Activated naive CD4-positive, alpha-beta T cell treated with anti-CD3 and anti-CD28 coated beads, Interleukin-2, amount 50 U/mL, for 72 hours (primary cell): ENCODE measurements around the gene ZNF341. TPM values are rescaled to one million over a fixed set of nuclear protein-coding genes. Genes with fewer than 3 reads are reported as not detected.
"Not testable (repeated sequence)": the region's sequence is repeated elsewhere in the genome, so short reads cannot be mapped to it uniquely, and the experiment has no call there.

ENCODE experiments used
- ATAC-seq, 2 donors: fragments of 150-1000 bp; cut with Tn5 transposase; 2 replicates each; pipeline ENCODE4 v1.10.0; 2021; ENCODE audit warnings: mild to moderate bottlenecking in 2 of 2, moderate library complexity in 2 of 2
- DNase-seq, 2 donors: peaks; one replicate each; pipeline ENCODE4 v3.0.0; 2021 to 2022; ENCODE audit warnings: low spot score in 2 of 2
- H3K27ac Mint-ChIP-seq, 2 donors: one replicate each; pipeline ENCODE4 v1.8.0; 2022; ENCODE audit warnings: mild to moderate bottlenecking in 2 of 2, mixed read lengths in 2 of 2
- H3K36me3 Mint-ChIP-seq, 2 donors: one replicate each; pipeline ENCODE4 v1.8.0; 2022; ENCODE audit warnings: mixed read lengths in 2 of 2
- H3K9me3 Mint-ChIP-seq, 2 donors: one replicate each; pipeline ENCODE4 v1.8.0; 2022; ENCODE audit warnings: mixed read lengths in 2 of 2
- total RNA-seq, 2 donors: library from RNA; stranded (reverse); gene quantifications; one replicate each; pipeline ENCODE4 v1.2.3, GENCODE V29; 2022

ZNF341 gene
- total RNA-seq, 2 donors from 2014 or later: 6.3 to 7.2 TPM

DNA sequence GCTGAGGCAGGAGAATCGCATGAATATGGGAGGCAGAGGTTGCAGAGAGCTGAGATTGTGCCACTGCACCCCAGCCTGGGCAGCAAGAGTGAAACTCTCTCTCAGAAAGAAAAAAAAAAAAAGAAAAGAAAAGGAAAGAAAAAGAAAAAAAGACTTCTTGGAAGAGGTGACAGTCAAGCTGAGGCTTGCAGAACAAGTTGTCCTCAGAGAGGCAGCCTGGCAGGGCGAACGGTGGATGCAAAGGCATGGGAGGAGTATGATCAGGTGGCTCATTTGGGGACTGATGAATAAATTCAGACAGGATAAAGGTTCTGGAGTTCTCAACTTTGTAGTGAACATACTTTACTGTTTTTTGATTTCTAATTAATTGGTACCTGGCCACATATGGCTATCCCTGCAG is 12.4 kb downstream of the ZNF341 start:
- ATAC-seq: no peak
- H3K9me3 Mint-ChIP-seq: no peaks in the 10 kb centered on the region
- H3K36me3 Mint-ChIP-seq: peaks cover 10 to 16% of the 10 kb centered on the region in 2 donors
- no peak for DNase-seq
- no peak overlapping the region for H3K27ac Mint-ChIP-seq

DNA sequence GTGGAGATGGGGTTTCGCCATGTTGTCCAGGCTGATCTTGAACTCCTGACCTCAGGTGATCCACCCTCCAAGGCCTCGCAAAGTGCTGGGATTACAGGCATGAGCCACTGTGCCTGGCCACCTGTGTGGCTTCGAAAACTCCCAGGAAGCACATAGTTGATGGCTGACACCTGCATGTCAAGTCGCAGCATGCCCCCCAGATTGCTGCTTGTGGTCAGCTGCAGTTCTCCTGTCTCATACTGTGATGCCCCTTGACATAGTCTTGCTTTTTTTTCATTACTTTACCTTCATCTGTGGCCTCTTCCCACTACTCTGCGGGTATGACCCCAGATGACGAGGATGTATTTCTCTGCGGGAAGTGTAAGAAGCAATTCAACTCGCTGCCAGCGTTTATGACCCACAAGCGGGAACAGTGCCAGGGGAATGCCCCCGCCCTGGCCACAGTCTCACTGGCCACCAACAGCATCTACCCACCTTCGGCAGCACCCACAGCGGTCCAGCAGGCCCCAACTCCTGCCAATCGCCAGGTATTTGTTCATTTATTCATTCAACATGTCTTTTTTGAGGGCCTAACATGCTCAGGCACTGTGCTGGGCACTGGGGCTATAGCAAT is 13.1 kb downstream of the ZNF341 start:
- no peak for ATAC-seq

DNA sequence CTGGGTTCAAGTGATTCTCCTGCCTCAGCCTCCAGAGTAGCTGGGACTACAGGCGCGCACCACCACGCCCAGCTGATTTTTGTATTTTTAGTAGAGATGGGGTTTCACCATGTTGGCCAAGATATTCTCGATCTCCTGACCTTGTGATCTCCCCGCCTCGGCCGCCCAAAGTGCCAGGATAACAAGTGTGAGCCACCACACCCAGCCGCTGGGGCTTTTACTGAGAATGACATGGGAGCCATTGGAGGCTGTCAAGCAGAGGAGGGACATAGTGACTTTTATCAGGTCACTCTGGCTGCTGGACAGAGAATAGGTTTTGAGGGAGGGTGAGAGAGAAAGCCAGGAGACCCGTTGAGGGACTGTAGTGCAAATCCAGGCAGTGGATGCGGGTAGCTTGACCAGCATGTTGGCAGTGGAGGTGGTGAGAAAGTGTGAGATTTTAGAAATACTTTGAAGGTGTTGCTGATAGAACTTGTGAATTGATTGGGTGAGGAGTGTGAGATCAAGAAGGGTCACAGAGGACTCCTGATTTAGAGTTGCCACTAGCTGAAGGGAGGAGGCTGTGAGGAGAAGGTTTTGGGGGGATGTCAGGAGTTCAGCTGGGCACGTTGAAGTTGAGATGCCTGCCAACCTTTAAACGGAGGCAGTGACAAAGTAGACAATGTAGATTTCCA is 14.7 kb downstream of the ZNF341 start:
- H3K27ac Mint-ChIP-seq: peak overlapping the region in 1 of 2 donors; percentile 50
- DNase-seq (no peak), ATAC-seq (no peak)

More for the DNA sequence above, 13.1 kb downstream of the ZNF341 start:
- Mint-ChIP-seq H3K27ac (no peak overlapping the region), H3K9me3 (no peaks in the 10 kb centered on the region), H3K36me3 (peaks cover 10 to 16% of the 10 kb centered on the region in 2 donors)
- DNase-seq: no peak

DNA sequence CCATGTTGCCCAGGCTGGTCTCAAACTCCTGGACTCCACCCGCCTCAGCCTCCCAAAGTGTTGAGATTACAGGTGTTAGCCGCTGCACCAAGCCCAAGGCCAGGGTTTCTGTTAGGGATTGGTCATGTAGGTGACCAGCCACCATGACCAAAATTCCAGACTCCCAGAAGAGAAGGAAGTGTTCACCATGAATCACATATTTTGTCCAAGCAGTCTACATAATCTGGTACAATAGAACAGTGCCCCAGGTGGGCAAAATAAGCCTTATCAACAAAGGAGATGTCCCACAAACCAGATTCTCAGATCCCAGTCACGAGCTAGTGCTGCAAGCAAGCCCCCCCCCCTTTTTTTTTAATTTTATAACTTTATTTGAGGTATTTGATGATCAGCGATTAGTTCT is 20.0 kb downstream of the ZNF341 start:
- Mint-ChIP-seq H3K9me3 (no peaks in the 10 kb centered on the region), H3K27ac (no peak overlapping the region), H3K36me3 (peaks cover 11 to 17% of the 10 kb centered on the region in 2 donors)
- DNase-seq: no peak
- no peak for ATAC-seq

More for the DNA sequence above, 14.7 kb downstream of the ZNF341 start:
- Mint-ChIP-seq H3K9me3 (no peaks in the 10 kb centered on the region), H3K36me3 (peaks cover 10 to 16% of the 10 kb centered on the region in 2 donors)

DNA sequence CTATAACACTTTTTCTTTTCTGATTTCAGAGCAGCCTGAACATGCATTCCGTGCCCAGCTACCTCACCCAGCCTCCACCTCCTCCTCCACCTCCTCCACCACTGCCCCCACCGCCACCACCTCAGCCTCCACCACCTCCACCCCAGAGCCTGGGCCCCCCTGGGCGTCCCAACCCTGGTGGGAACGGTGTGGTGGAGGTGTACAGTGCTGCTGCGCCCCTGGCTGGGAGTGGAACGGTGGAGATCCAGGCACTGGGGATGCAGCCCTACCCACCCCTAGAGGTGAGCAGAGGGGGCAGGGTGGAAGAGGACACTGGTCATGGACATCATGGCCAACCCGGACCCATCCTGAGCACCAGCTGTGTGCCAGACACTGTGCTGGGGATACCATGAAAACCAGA is 21.3 kb downstream of the ZNF341 start:
- DNase-seq (no peak), ATAC-seq (no peak)
- Mint-ChIP-seq H3K9me3 (peaks cover 0 to 5% of the 10 kb centered on the region in 2 donors), H3K27ac (no peak overlapping the region), H3K36me3 (peaks cover 22 to 30% of the 10 kb centered on the region in 2 donors)

DNA sequence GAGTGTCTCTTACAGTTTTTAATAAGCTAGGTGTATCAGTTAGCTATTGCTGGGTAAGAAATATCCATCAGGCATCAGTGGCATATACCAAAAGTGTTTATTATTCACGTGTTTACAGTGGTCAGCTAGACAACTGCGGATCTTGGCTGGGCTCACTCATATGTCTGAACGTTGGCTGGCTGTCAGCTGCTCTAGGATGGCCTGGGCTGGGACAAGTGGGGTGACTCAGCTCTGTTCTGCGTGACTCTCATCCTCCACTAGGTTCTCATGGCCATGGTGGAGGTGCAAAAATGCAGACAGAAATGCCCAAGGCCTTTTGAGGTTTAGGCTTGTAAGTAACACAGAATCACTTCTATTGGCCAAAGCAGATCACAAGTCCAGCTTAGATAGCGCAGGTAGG is 22.0 kb downstream of the ZNF341 start:
- Mint-ChIP-seq H3K36me3 (peaks cover 18 to 26% of the 10 kb centered on the region in 2 donors), H3K9me3 (peaks cover 0 to 5% of the 10 kb centered on the region in 2 donors), H3K27ac (no peak overlapping the region)
- DNase-seq: no peak
- ATAC-seq: no peak

DNA sequence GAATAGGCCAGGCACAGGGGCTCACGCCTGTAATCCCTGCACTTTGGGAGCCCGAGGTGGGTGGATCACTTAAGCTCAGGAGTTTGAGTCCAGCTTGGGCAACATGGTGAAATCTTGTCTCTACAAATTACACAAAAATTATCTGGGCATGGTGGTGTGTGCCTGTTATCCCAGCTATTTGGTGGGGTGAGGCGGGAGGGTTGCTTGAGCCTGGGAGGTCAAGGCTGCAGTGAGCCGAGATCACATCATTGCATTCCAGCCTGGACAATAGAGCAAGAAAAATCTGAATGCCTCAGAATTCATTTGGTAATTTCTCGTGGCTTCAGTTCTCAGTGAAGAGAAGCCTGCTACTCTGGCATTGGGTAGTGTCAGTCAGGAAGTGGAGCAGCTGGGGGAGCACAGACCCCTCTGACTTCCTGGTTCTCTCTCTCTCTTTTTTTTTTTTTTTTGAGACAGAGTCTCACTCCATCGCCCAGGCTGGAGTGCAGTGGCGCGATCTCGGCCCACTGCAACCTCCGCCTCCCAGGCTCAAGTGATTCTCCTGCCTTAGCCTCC is 24.2 kb downstream of the ZNF341 start:
- peaks cover 22 to 24% of the 10 kb centered on the region in 2 donors for H3K36me3 Mint-ChIP-seq
- peak overlapping the region in 1 of 2 donors; percentile 29 for H3K27ac Mint-ChIP-seq
- not testable (repeated sequence) for H3K9me3 Mint-ChIP-seq, DNase-seq, ATAC-seq

DNA sequence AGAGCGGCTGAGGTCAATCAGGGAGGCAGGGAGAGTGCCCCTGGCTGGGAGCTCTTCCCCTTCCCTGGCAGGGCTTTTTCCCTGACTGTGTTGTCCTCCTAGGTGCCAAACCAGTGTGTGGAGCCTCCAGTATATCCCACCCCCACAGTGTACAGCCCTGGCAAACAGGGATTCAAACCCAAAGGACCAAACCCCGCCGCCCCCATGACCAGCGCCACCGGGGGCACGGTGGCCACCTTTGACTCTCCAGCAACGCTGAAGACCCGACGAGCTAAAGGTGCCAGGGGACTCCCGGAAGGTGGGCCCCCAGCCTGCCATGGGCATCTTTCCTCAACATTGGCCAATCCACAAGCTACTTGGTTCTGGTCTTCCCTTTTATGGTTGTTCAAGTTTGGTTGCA is 25.2 kb downstream of the ZNF341 start:
- ATAC-seq (no peak), DNase-seq (no peak)
- no peak overlapping the region for H3K27ac Mint-ChIP-seq
- peaks cover 0 to 5% of the 10 kb centered on the region in 2 donors for H3K9me3 Mint-ChIP-seq
- peaks cover 22 to 24% of the 10 kb centered on the region in 2 donors for H3K36me3 Mint-ChIP-seq

DNA sequence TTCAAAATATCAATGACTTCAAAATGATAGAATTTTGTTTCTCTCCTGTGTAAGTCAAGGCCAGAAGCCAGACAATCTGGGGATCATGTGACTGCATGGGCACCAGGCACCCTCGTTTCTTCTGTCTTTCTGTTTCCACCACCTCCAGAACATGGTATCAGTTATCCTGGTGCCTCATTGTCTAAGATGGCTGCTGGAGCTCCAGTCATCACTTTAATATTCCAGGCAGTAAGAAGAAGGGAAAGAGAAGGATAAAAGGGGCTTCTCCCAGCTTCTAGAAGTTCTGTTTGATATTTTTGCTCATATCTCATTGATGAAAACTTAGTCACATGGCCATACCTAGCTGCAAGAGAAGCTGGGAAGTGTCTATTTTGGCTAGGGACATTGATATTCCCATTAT is 25.7 kb downstream of the ZNF341 start:
- Mint-ChIP-seq H3K36me3 (peaks cover 22 to 24% of the 10 kb centered on the region in 2 donors), H3K27ac (no peak overlapping the region)

DNA sequence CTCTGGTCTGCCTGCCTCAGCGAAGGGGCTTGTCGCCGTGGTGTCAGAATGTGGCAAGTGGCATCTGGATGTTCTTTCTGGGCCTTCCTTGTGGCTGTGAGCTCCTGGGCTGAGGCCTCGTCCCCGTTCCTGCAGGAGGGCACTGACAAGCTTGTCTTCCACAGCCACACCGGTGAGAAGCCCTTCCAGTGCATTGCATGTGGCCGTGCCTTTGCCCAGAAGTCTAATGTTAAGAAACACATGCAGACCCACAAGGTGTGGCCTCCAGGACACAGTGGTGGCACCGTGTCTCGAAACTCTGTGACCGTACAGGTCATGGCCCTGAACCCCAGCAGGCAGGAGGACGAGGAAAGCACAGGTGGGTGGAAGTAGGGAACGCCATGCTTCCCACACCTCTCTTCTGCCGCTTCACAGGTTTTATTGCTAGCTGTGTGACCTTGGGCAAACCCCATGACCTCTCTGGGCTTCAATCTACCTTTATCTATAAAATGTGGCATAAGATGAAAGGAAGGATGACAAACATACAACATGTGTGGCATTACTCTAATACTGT is 30.0 kb downstream of the ZNF341 start:
- H3K27ac Mint-ChIP-seq: no peak overlapping the region
- no peak for DNase-seq
- peaks cover 13 to 17% of the 10 kb centered on the region in 2 donors for H3K36me3 Mint-ChIP-seq
- H3K9me3 Mint-ChIP-seq: peaks cover 0 to 5% of the 10 kb centered on the region in 2 donors
- no peak for ATAC-seq

More for the DNA sequence above, 25.7 kb downstream of the ZNF341 start:
- peaks cover 0 to 5% of the 10 kb centered on the region in 2 donors for H3K9me3 Mint-ChIP-seq
- DNase-seq: no peak
- ATAC-seq: no peak

DNA sequence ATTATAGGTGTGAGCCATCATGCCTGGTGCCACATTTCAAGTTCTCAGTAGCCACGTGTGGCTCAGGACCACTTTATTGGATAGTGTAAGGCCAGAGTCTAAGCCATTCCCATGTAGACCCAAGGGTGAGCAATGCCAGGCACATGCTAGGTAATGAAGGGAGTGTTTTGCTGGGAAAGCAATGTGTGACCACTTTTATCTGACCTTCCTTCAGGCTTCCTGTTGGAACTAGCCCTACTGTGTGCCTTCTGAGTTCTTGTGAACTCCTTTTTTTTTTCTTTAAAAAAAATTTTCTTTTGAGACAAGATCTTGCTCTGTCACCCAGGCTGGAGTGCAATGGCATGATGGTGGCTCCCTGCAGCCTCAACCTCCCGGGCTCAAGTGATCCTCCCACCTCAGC is 33.3 kb downstream of the ZNF341 start:
- DNase-seq (no peak), ATAC-seq (no peak)
- Mint-ChIP-seq H3K36me3 (no peaks in the 10 kb centered on the region), H3K27ac (peak overlapping the region in 1 of 2 donors; percentile 44), H3K9me3 (no peaks in the 10 kb centered on the region)

DNA sequence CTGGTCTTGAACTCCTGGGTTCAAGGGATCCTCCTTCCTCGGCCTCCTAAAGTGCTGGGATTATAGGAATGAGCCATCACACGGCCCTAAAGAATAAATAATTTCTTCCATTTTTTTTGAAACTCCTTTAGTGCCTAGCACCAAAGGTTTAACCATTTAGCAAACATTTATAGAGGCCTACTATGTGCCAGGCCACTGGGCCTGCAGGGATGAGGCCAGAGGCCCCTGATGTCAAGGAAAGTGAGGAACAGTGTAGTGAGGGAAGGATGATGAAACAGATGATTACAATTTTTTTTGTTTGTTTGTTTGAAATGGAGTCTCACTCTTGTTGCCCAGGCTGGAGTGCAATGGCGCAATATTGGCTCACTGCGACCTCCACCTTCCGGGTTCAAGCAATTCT is 33.8 kb downstream of the ZNF341 start:
- DNase-seq: no peak
- Mint-ChIP-seq H3K27ac (peak overlapping the region in 1 of 2 donors; percentile 44), H3K9me3 (no peaks in the 10 kb centered on the region), H3K36me3 (no peaks in the 10 kb centered on the region)
- ATAC-seq: no peak

DNA sequence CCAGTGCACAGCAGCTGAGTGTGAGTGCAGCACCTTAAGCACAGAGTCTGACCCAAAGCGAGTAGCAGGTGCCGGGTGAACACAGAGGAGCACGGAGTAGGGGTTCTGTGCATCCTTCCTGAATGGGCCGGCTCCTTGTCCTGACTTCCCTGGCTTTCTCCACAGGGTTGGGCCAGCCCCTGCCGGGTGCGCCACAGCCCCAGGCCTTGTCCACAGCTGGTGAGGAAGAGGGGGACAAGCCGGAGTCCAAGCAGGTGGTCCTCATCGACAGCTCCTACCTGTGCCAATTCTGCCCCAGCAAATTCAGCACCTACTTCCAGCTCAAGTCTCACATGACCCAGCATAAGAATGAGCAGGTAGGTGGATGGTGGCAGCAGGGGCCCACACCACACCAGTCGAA is 34.9 kb downstream of the ZNF341 start:
- H3K9me3 Mint-ChIP-seq: no peaks in the 10 kb centered on the region
- ATAC-seq: no peak

DNA sequence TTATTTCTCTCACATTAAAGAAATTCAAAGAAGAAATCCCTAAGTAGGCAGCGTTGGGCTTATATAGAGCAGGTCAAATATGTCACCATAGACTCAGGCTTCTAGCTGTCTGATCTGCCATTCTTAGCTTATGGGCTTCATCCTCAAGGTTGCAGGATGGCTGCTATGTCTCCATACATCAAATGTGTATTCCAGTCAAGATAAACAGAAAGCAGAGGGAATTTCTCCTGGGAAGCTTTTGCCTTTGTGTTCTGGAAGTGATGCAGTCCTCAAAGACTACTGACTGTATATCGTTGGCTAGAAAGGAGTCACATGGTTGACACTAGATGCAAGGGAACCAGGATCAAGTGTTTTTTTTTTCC is 36.0 kb downstream of the ZNF341 start:
- Mint-ChIP-seq H3K9me3 (no peaks in the 10 kb centered on the region), H3K36me3 (peaks cover 5 to 11% of the 10 kb centered on the region in 2 donors), H3K27ac (no peak overlapping the region)
- ATAC-seq (no peak), DNase-seq (no peak)

More for the DNA sequence above, 34.9 kb downstream of the ZNF341 start:
- H3K27ac Mint-ChIP-seq: no peak overlapping the region
- no peak for DNase-seq
- no peaks in the 10 kb centered on the region for H3K36me3 Mint-ChIP-seq

DNA sequence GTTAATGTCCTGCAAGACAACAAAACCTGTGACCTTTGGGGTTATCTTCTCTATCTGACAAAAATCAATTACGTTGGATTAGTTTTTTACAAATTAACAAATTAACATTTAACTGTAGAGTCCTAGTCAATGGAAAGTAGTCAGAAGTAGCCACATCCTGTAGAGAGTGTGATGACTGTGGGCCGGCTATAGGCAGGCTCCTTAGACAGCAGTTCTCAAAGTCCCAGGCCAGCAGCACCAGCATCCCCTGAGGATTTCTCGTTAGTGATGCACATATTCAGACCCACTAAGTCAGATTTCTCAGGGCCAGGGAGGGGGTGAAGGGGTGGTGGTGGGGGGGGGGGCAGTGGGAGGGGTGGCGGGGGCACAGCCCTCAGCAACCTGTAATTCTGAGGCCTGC is 37.2 kb downstream of the ZNF341 start:
- DNase-seq: no peak
- Mint-ChIP-seq H3K36me3 (peaks cover 5 to 14% of the 10 kb centered on the region in 2 donors), H3K9me3 (no peaks in the 10 kb centered on the region), H3K27ac (no peak overlapping the region)
- no peak for ATAC-seq

DNA sequence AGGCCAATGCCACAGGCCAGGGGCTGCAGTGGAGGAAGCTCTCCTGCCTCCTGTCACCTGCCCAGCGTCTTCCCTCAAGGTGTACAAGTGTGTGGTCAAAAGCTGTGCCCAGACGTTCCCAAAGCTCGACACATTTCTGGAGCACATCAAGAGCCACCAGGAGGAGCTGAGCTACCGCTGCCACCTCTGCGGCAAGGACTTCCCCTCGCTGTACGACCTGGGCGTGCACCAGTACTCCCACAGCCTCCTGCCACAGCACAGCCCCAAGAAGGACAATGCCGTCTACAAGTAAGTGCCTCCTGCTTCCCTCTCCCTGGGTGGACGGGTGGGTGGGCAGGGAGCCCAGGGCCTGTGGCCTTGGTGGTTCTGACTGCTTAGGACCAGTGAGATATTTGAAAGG is 38.2 kb downstream of the ZNF341 start:
- no peaks in the 10 kb centered on the region for H3K9me3 Mint-ChIP-seq
- no peak for ATAC-seq
- DNase-seq: no peak
- H3K27ac Mint-ChIP-seq: no peak overlapping the region
- H3K36me3 Mint-ChIP-seq: peaks cover 5 to 14% of the 10 kb centered on the region in 2 donors

DNA sequence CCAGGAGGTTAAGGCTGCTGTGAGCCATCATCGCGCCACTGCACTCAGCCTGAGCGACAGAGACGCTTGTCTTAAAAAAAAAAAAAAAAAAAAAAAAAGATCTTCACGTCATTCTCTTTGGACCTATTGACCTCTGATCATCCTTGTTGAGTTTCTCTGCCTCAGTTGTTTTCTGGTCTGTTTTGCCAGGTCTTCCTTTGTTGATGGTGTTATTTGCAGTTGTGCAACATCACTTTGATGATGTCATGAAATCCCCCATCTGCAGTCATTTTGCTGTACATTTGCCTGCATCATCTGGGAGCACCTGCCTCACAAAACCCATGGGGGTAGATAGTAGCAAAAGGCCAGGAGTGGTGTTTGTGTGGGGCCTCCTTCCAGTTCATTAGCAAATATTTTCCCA is 40.1 kb downstream of the ZNF341 start:
- peaks cover 5 to 14% of the 10 kb centered on the region in 2 donors for H3K36me3 Mint-ChIP-seq

More for the DNA sequence above, 40.1 kb downstream of the ZNF341 start:
- Mint-ChIP-seq H3K27ac (no peak overlapping the region), H3K9me3 (no peaks in the 10 kb centered on the region)
- no peak for ATAC-seq
- no peak for DNase-seq
